GM19452 (cell line): ENCODE data around the gene OSBPL10.

Experiments
- ATAC-seq: cut with Tn5 transposase; IDR thresholded peaks from one replicate; pipeline ENCODE4 v1.9.1; 2021; ENCODE audit not compliant: unreplicated experiment

Gene OSBPL10

DNA sequence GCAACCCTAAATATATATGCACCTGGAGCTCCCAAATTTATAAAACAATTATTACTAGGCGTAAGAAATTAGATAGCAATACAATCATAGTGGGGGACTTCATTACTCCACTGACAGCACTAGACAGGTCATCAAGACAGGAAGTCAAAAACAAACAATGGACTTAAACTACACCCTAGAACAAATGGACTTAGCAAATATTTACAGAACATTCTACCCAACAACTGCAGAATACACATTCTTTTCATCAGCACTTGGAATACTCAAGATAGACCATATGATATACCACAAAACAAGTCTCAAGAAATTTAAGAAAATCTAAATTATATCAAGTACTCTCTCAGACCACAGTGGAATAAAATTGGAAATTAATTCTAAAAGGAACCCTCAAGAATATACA, 201.5 kb downstream of the OSBPL10 start:
- ATAC-seq = no peak

DNA sequence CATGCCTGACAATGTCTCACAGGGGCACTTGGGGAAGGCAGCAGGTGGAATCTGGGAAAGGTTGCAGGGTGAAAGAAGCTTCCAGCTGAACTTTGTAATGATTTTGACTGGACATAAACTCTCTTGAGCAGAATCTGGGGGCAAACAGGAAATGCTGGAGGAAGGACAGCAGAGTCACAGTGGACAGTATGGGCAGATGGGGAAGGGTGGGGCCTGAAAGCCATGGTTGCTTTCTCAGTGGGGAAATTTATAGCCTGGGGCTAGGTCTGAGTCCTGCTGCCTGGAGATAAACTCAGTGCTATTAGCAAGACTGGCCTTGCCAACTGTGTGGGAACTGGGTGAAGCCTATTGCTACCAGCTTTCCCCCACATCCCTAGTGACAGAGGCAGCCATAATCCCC, 203.2 kb downstream of the OSBPL10 start:
- no peak for ATAC-seq

DNA sequence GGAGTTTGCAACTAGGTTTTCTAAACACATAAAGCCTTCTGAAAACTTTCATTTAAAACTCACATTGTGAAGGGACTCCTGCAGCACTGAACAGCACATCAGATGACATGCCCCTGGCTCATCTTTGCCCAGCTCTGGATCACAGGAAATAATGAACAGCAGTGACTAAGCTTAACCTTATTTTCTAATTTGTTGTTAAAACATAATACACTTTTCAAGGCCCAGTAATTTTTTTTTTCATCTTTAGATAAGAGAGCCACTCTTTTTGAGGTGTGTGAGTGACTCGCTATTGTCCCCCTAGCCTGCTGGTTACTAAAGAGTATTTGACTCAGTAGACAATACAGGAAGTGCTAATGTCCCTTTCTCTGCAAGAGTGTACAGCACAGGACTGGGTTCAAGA, 204.0 kb downstream of the OSBPL10 start:
- no peak for ATAC-seq

DNA sequence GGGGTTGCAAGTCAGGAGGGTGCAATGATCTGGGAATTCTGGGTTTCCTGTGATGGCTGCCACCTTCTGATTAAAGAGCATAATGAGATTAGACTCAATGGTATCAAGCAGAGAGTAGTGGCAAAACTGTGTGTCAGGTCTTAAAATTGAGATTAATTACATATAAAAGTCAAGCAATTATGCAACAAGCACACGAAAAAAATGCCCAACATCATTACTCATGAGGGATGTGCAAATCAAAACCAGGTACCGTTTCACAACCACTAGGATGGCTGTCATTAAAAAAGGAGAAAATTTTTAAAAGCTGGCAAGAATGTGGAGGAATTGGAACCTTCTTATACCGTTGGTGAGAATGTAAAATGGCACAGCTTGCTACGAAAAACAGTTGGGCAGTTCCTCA, 205.0 kb downstream of the OSBPL10 start:
- no peak for ATAC-seq

DNA sequence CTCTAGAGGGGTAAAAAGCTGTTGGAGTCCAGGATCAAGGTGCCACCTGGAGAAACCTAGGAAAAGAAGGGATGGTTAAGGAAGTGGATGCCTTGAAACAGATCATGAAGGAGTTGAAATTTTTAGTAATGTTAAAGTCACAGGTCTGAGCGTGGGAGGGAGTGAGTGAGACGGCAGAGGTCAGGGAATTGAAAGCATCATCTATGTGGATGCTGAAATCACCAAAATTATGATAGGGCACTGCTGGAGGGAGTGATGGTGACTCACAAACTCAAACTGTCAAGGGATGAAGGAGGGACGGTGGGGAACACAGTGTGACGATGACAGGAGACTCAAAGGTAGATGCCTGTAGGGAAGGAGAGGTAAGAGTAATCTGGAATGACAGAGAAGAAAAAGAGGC, 205.7 kb downstream of the OSBPL10 start:
- ATAC-seq = no peak

DNA sequence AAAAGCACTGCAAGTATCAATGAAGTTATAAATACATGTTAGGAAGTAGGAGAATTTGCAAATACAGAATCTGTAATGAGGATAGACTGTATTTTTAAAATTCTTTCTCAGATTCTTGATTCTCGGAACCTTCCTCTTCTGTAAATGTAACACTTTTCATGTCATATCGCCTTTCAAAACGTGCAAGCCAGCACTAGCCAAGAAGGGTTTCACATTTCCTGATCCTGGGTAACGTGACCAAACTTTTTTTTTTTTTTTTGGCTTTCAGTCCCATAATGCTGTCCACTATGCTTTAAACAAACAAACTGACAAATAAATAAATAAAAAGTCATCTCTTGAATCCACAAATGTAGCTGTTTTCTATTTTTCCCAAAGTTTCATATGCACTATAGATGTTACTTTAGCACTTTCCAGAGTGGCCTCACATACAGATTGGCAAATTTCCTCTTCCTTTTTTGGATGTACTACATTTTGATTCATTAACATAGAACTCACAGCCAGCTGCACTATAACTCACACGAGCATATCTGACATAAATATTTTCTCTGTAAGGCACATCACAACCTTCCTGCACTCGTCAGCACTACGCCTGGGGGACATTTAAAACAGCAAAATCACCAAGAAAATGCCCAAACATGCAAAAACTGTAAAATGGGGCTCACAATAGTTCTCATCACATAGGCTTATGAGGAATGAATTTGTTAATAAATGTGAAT, 208.1 kb downstream of the OSBPL10 start:
- ATAC-seq = no peak

DNA sequence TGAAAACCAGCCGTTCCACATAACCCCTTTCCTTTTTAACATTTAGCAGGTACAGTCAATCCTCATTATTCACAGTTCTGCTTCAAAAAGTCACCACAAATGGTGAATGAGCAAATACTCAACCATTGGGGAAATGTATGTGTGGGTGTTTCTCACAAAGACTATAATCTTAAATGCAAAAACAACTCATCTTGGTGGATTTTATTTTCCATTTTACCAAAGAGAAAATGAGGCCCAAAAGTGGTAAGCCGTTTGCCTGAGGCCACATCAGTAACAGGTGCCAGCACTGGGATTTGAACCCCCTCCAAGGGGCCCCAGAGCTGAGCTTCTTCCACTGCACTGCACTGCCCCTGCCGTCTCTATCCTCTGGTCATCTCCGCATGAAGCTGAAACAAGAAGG, 208.8 kb downstream of the OSBPL10 start:
- ATAC-seq = no peak

DNA sequence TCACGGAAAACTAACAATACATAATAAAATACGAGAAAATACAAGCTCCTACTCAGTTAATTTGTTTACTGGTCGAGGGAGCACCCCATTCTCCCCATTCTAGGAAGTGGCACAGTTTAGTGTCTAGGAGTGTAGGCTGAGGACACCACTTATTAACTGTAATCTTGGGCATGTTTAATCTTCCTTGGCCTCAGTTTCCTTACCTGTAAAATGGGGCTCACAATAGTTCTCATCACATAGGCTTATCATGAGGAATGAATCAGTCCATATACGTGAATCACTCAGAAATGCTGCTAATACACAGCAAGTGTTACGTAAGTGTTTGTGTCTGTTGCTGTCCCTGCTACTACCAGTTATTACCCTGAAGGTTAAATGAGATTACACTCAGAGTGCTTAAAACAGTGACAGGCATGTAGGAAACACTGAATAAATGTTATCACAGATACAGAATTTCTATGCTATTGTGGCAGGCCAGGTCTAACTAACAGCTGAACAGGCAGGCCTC, 210.2 kb downstream of the OSBPL10 start:
- ATAC-seq = no peak

DNA sequence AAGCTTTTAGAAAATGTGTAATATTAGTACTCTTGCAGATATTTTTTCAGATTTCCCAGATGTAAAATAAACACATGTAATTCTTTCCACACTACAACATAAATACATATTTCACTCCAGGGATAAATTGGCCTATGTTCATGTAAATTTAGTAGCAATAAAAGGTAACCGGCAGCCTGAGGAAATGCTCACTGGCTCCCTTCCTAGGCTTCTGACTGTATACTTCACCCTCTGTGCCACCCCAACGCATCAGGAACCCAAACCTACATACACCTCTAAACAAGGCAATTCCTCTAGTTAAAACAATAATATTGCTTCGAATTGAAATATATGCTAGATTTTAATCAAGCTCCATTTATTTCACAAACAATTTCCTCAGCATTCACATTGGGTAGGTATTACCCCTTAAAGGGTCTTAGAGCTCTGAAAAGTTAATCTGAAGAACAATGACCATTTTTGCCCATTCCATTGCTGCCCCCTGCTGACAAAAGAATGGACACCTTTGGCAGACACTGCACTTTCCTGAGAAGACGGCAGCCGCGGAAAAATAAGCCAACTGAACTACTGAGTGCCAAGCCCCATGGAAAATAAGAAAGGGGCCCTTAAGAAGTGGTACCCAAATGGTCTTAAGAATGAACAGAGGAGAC, 212.5 kb downstream of the OSBPL10 start:
- ATAC-seq = no peak

DNA sequence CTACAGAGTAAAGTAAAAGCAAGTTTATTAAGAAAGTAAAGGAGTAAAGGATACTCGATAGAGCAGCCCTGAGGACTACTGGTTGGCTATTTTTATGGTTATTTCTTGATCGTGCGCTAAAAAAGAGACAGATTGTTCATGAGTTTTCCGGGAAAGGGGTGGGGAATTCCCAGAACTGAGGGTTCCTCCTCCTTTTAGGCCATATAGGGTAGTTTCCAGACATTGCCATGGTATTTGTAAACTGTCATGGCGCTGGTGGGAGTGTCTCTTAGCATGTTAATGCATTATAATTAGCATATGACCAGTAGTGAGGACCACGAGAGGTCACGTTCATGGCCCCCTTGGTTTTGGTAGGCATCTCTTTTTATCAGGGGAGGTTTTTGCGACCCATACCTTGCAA, 213.1 kb downstream of the OSBPL10 start:
- no peak for ATAC-seq

DNA sequence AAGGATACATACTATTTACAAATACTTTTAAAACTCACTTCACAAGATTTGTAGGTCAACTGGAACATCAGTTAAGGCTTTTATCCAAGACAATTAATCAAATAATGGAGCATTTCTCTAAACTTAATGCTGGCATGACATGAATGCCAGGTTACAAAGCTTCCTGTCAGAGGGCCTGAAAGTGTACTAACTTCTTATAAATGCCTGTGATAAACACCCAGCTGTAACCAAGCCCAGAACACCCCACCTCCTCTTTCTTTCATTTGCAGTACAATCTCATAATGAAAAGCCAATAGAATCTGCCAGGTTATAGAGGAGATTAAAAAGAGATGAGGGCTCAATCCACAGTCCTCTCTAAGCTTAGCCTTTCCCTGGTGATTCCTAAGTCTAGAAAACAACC, 214.4 kb downstream of the OSBPL10 start:
- no peak for ATAC-seq

DNA sequence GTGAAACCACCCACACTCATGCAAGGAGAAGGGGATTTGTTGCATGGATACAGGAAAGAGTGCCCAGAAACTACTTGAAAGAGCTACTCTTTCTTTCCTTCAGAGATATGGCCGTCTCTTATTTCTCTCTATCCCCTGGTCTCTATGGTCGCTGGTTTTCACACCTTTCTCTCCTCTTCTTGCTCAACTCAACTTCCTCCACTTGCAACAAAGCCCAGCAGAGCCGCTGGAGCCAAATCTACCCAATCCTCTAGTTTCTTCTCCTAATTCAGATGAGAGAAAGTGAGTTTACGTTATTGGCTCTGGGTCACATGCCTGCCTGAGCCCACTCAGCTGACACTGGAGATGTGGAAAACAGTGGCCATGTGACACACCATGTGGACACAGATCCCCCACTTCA, 215.2 kb downstream of the OSBPL10 start:
- no peak for ATAC-seq

DNA sequence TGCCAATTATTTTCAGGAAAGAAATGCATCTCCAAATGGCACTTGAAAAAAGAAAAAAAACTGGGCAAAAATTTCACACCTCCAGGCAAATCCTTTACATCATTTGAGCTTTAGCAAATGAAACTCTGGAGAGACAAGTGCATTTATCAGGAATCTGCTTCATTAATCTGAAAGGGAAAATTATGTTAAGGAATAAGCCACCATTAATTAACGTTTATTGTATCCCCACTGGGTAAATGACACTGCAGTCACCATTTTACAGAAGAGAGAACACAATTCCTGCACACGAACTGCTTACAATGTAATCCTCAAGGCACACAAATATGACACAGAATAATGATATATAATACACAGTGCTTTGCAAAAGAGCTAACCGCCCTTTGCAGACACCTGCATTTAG, 217.3 kb downstream of the OSBPL10 start:
- no peak for ATAC-seq

DNA sequence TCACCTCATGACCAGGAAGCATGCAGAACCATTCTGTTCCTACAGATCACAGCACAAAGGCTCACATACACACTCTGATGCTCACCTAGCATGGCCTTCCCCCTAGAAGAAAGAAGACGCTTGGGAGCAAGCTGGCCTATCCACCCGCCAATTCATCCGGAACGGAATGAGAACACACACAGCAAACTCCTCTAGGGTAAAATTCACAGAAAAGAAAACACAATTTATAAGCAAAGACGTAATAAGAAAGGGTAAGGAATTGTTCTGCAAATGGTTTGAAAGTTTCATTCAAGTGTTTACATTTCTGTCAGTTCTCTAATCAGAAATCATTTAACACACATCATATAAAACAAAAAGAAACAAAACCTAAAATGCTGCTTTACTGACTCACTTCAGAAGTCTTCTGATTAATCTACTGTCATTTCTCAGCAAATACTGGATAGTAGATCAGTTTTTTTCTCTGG, 218.1 kb downstream of the OSBPL10 start:
- no peak for ATAC-seq

DNA sequence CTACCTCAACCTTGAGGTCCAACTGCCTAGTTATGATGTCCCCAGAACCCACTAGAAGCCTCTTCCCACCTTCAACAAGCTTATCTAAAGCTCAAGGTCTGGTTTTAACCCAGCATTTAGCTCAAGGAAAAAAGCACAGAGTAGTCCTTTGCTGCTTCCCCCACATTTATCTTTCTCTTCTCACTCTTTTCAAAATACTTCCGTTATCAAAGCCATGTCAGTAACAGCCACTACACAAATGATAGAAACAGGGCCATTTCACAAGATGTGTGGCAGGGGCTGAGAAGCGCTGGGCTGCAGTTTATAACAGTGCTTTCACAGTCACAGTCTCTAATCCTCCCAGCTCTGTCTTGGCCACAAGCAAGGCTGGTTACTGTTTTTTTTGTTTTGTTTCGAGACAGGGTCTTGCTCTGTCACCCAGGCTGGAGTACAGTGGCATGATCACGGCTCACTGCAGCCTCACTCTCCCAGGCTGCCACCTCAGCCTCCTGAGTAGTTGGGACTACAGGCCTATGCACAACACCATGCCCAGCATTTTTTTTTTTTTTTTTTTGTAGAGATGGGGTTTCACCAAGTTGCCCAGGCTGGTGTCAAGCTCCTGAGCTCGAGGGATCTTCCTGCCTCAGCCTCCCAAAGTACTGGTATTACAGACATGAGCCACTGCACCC, 218.8 kb downstream of the OSBPL10 start:
- no peak for ATAC-seq

DNA sequence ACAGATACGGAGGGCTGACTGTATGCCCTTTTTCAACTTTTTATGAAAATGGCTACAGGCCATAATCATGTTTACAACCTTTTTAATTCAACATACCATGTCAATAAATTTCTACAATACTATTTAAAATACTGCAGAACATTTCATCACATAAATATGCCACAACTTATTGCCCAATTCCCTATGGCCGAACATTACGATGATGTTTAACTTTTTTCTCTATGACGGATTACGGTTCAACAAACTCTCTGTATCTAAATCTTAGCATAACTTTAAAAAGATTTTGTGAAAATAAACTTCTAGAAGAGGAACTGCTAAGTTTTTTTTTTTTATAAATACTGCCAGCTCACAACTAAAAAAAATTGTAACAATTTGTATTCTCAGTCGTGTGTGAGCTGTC, 220.4 kb downstream of the OSBPL10 start:
- ATAC-seq = no peak

DNA sequence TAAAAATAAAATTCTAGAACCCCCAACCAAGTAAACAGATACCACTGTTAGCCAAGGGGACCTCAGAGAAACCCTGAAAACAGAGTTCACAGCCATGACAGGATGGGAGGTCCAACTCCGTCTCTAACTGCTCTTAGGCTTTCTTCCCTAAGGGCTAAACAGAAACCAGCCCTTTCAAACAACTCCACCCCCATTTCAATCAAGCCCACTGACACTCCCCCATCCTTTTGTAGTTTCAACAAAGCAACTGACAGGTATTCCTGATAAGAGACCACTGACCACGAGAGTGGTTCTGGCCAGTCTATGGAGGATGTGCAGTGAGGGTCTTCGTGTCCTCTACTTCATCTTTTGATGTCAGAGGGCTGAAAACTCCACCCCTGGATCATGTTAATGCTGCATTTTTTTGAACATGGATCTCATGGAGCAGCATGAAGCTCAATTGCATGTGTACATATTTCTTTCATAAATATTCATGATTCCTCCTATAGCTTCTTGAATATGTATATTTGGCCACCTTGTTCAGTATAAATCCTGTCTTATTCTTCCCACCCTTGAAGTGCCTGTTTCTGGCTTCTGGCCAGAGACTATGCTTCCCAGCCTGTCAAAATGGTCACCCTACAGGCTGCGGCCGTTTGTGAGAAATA, 222.6 kb downstream of the OSBPL10 start:
- ATAC-seq = no peak

DNA sequence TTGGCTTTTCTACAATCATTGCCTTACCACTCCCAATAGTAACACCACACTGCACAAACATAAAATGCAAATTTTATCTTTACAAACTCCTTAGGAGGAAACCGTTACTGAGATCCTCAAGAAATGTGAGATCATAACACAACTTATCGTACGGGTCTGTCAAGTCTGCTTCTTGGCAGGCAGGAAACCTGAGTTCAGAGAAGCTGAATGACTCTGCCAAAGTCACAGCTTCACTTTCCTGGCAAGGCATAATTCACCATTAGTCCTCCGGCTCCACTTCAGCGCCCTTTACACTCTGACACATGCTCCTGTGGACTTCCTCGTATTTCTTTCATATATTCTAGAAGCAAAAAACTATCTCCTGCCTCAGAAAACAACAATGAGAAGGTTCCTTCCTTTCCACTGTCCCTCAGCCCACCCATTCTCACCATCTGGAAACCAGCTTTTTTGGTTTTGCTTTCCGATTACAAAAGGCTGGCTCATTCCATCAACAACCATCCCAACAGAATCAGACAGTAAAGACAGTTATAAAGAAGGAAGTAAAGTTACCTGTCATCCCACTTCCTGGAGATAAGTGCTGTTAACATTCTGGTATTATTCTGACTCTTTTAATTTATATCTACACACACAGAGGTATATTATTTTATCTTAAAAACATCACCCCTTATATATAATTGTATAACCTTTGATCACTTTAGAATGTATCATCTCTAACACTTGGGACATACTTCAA, 225.0 kb downstream of the OSBPL10 start:
- no peak for ATAC-seq

DNA sequence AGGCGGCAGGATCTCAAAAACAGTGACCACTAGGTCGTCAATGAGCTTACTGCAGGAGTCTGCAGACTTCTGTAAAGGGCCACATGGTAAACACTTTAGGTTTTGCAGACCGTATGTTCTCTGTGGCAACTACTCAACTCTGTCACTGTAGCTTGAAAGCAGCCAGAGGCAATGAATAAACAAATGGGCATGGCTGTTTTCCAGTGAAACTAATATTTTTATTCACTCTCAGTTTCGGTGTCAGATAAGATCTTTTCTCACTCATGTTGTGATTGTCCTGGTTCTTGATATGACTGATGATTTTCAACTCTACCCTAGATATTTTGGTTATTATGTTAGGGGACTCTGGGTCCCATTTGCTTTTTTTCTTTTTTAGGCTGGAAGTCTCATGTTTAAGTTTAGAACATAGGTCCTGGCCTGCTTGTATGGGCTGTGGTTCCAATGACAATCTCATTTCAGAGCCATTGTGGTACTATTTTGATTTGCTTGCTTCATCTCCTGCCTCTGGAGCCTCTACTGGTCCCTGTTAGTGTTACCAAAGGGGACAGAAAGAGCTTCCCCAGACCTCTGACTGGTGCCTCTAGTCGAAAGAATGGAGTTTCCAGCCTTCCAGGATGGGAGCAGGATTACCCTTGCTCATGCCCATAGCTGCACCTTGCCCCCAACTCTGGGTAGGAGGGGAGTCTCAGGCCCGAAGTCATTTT, 226.3 kb downstream of the OSBPL10 start:
- ATAC-seq = peak; percentile 92

DNA sequence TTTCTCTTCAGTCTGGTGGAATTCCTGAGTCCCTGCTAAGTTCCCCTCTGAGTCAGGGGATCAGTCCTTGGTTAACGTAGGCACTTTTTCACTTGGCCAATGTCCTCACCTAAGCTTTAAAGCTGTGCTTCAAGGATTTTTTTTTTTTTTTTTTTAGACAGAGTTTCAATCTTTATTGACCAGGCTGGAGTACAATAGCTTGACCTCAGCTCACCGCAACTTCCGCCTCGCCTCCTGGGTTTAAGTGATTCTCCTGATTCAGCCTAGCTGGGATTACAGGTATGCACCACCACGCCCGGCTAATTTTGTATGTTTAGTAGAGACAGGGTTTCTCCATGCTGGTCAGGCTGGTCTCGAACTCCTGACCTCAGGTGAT, 228.0 kb downstream of the OSBPL10 start:
- ATAC-seq = no peak
